Glutamatergic neuron (in vitro differentiated cells): ENCODE data around the gene ITGA1. TPM values are rescaled to one million over a fixed set of nuclear protein-coding genes. Genes with fewer than 3 reads are reported as not detected.

ENCODE experiments used
- DNase-seq: peaks from one replicate; pipeline ENCODE4 v3.0.0; 2022
- H3K27ac Mint-ChIP-seq: one replicate; pipeline ENCODE4 v1.8.0; 2020; ENCODE audit warnings: mild to moderate bottlenecking, mixed read lengths, inconsistent platforms; ENCODE audit not compliant: unreplicated experiment
- H3K27me3 Mint-ChIP-seq: one replicate; pipeline ENCODE4 v1.8.0; 2020; ENCODE audit warnings: mild to moderate bottlenecking, moderate library complexity, mixed read lengths, inconsistent platforms; ENCODE audit not compliant: unreplicated experiment
- H3K36me3 Mint-ChIP-seq: one replicate; pipeline ENCODE4 v1.8.0; 2020; ENCODE audit warnings: mild to moderate bottlenecking, mixed read lengths, inconsistent platforms; ENCODE audit not compliant: unreplicated experiment
- H3K4me1 Mint-ChIP-seq: one replicate; pipeline ENCODE4 v1.8.0; 2020; ENCODE audit warnings: mild to moderate bottlenecking, low read depth, mixed read lengths, inconsistent platforms; ENCODE audit not compliant: unreplicated experiment
- H3K4me3 Mint-ChIP-seq: one replicate; pipeline ENCODE4 v1.8.0; 2020; ENCODE audit warnings: mild to moderate bottlenecking, mixed read lengths, inconsistent platforms; ENCODE audit not compliant: unreplicated experiment
- H3K9me3 Mint-ChIP-seq: one replicate; pipeline ENCODE4 v1.8.0; 2020; ENCODE audit warnings: mild to moderate bottlenecking, moderate library complexity, mixed read lengths, inconsistent platforms; ENCODE audit not compliant: unreplicated experiment
- total RNA-seq: library from RNA; stranded (reverse); fragmentation: NEBNext Ultra II Directional; extraction: Animal tissue kit (Norgen Biotek cat#: 25700); gene quantifications from one replicate; pipeline ENCODE4 v1.2.1, GENCODE V29; 2021; ENCODE audit not compliant: unreplicated experiment
- TF ChIP-seq, protein P1 (sequence below): fragments of 200-600 bp; sonication (generic); IDR thresholded peaks from one replicate; pipeline ENCODE4 v1.5.0; 2021; ENCODE audit not compliant: partially characterized antibody, unreplicated experiment

ITGA1 gene
- total RNA-seq, 1 donor from 2014 or later, result 0.96 TPM

DNA sequence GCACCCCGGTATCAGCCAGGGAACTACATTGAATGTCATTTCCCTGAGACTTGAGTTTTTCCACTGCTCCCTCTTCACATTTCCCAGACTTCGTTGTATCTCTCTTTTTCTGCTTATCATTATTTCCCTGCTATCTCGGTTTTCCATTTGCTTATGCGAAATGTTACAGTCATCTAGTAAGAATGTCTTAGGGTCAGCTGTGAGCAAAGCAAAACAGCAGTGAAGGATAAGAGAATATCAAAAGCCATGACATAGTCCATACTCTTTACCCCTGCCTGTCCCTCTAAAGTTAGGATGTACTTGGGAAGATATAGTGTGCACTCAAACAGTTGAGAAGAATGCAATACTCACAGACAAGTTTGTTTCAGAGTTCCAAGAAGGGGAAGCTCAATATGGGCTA, 88.7 kb downstream of the ITGA1 start:
- no peaks in the 10 kb centered on the region for H3K27me3 Mint-ChIP-seq
- peaks cover 6% of the 10 kb centered on the region for H3K4me1 Mint-ChIP-seq
- no peaks in the 10 kb centered on the region for H3K36me3 Mint-ChIP-seq
- no peak for DNase-seq
- no peak overlapping the region for H3K4me3 Mint-ChIP-seq
- H3K9me3 Mint-ChIP-seq, result no peaks in the 10 kb centered on the region
- TF ChIP-seq, protein P1, sequence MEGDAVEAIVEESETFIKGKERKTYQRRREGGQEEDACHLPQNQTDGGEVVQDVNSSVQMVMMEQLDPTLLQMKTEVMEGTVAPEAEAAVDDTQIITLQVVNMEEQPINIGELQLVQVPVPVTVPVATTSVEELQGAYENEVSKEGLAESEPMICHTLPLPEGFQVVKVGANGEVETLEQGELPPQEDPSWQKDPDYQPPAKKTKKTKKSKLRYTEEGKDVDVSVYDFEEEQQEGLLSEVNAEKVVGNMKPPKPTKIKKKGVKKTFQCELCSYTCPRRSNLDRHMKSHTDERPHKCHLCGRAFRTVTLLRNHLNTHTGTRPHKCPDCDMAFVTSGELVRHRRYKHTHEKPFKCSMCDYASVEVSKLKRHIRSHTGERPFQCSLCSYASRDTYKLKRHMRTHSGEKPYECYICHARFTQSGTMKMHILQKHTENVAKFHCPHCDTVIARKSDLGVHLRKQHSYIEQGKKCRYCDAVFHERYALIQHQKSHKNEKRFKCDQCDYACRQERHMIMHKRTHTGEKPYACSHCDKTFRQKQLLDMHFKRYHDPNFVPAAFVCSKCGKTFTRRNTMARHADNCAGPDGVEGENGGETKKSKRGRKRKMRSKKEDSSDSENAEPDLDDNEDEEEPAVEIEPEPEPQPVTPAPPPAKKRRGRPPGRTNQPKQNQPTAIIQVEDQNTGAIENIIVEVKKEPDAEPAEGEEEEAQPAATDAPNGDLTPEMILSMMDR, result no peak
- no peak overlapping the region for H3K27ac Mint-ChIP-seq

DNA sequence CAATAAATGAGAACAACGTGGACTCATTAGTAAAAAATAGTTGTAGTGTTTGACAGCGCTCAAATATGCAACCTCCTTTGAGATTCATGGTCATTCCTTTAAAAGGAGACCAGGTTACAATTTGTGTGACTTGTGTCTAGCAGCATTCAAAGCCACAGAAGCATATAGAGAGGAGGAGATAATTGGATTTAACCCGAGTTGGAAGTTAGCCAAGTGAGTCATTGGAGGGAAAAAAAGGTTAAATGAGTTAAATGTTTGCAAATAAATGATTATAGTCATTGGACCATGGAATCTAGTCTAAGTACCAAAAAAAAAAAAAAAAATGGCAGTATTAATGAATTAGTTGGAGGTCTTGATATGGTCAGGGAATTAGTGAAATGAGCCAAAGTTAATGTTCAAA, 90.9 kb downstream of the ITGA1 start:
- Mint-ChIP-seq H3K27ac (no peak overlapping the region), H3K4me1 (no peaks in the 10 kb centered on the region), H3K9me3 (no peaks in the 10 kb centered on the region), H3K36me3 (no peaks in the 10 kb centered on the region), H3K27me3 (no peaks in the 10 kb centered on the region), H3K4me3 (no peak overlapping the region)
- DNase-seq, result no peak
- TF ChIP-seq, protein P1, result no peak

DNA sequence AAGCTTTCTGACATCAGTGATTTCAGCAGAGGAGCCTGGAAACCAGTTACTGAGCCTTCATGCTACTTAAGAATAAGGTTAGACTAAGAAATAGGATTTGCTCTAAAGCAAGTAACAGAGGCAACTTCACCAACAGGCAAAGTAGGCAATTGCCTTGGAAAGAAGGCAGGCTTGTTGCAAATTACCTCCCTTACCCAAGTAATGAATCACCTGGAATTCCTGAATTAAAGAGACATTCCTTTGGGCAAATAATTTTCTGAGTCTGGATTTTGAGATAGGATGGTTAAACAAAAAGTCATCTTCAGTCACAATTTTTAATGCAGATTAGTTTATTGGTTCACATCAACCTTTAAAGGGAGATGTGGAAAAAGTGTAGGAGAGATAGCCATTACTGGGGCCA, 92.8 kb downstream of the ITGA1 start:
- Mint-ChIP-seq H3K4me3 (no peak overlapping the region), H3K4me1 (no peaks in the 10 kb centered on the region), H3K27ac (no peak overlapping the region), H3K9me3 (no peaks in the 10 kb centered on the region), H3K27me3 (no peaks in the 10 kb centered on the region), H3K36me3 (no peaks in the 10 kb centered on the region)
- DNase-seq, result no peak
- TF ChIP-seq, protein P1, result no peak

DNA sequence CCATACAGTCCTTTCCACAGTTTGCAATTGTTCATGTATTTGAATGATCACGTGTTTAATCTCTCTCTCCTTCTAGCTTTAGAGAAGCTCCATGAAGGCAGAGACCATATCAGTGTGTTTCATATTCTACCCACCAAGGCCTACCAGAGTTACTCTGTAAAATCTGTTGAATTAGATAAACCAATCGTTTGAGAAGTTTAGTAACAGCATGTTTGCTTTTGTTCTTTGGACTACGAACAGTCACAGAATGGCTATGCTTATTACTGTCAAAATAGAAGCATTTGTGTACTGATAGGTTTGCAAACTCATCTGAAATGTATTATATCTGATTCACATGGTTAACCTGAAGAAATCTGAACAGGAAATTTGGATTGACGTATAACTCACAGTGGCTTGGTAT, 93.8 kb downstream of the ITGA1 start:
- H3K36me3 Mint-ChIP-seq, result no peaks in the 10 kb centered on the region
- H3K27me3 Mint-ChIP-seq, result no peaks in the 10 kb centered on the region
- H3K4me3 Mint-ChIP-seq, result no peak overlapping the region
- TF ChIP-seq, protein P1, result no peak
- DNase-seq, result no peak
- no peak overlapping the region for H3K27ac Mint-ChIP-seq
- H3K4me1 Mint-ChIP-seq, result no peaks in the 10 kb centered on the region
- no peaks in the 10 kb centered on the region for H3K9me3 Mint-ChIP-seq

DNA sequence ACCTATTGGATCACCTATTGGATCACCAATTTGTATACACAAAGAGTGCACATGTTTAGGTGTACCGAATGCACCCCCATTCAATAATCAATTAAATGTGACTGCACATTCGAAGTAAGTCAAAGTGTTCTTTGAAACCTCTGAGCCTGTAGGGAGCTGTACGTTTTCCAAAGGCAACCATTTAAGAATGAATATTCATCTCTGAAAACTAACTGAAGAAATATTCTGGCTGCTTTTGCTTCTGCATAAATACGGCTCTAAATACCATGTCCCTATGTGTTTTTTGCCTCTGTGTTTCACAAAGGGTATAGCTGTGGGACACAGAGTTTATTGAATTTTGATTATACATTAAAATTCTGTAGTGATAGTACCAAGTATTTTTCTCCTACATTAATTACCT, 95.4 kb downstream of the ITGA1 start:
- no peaks in the 10 kb centered on the region for H3K27me3 Mint-ChIP-seq
- H3K27ac Mint-ChIP-seq, result no peak overlapping the region
- no peak overlapping the region for H3K4me3 Mint-ChIP-seq
- H3K36me3 Mint-ChIP-seq, result no peaks in the 10 kb centered on the region
- no peak for DNase-seq
- peaks cover 1% of the 10 kb centered on the region for H3K9me3 Mint-ChIP-seq
- H3K4me1 Mint-ChIP-seq, result peaks cover 5% of the 10 kb centered on the region
- TF ChIP-seq, protein P1, result no peak
